Endothelial cell (in vitro differentiated cells): ENCODE data around the gene HAUS1. TPM values are rescaled to one million over a fixed set of nuclear protein-coding genes. Genes with fewer than 3 reads are reported as not detected.
A peak's percentile ranks its signal among the peaks of the same experiment; 100 is the strongest.
"Not testable (repeated sequence)": the region's sequence is repeated elsewhere in the genome, so short reads cannot be mapped to it uniquely, and the experiment has no call there.

ENCODE experiments used
- DNase-seq: peaks from one replicate; pipeline ENCODE4 v3.0.0; 2021; ENCODE audit warnings: low spot score
- H3K27ac Mint-ChIP-seq: one replicate; pipeline ENCODE4 v1.8.0; 2021; ENCODE audit warnings: mixed read lengths, inconsistent platforms; ENCODE audit not compliant: unreplicated experiment
- H3K27me3 Mint-ChIP-seq: one replicate; pipeline ENCODE4 v1.8.0; 2021; ENCODE audit warnings: mild to moderate bottlenecking, moderate library complexity, mixed read lengths, inconsistent platforms; ENCODE audit not compliant: unreplicated experiment
- H3K36me3 Mint-ChIP-seq: one replicate; pipeline ENCODE4 v1.8.0; 2021; ENCODE audit warnings: mild to moderate bottlenecking, low read depth, mixed read lengths, inconsistent platforms; ENCODE audit not compliant: unreplicated experiment
- H3K4me1 Mint-ChIP-seq: one replicate; pipeline ENCODE4 v1.8.0; 2021; ENCODE audit warnings: mild to moderate bottlenecking, mixed read lengths, inconsistent platforms; ENCODE audit not compliant: unreplicated experiment
- H3K4me3 Mint-ChIP-seq: one replicate; pipeline ENCODE4 v1.8.0; 2021; ENCODE audit warnings: mild to moderate bottlenecking, mixed read lengths, inconsistent platforms; ENCODE audit not compliant: unreplicated experiment
- H3K9me3 Mint-ChIP-seq: one replicate; pipeline ENCODE4 v1.8.0; 2021; ENCODE audit warnings: mixed read lengths, inconsistent platforms; ENCODE audit not compliant: unreplicated experiment
- total RNA-seq: library from RNA; stranded (reverse); fragmentation: NEBNext Ultra II Directional; extraction: Animal tissue kit (Norgen Biotek cat#: 25700); gene quantifications from one replicate; pipeline ENCODE4 v1.2.1, GENCODE V29; 2021; ENCODE audit not compliant: unreplicated experiment
- TF ChIP-seq, protein P1 (sequence below): fragments of 200-600 bp; sonication (generic); IDR thresholded peaks from one replicate; pipeline ENCODE4 v1.5.0; 2021; ENCODE audit warnings: antibody characterized with exemption; ENCODE audit not compliant: unreplicated experiment

HAUS1 gene
- total RNA-seq, 1 donor from 2014 or later: 44.9 TPM

DNA sequence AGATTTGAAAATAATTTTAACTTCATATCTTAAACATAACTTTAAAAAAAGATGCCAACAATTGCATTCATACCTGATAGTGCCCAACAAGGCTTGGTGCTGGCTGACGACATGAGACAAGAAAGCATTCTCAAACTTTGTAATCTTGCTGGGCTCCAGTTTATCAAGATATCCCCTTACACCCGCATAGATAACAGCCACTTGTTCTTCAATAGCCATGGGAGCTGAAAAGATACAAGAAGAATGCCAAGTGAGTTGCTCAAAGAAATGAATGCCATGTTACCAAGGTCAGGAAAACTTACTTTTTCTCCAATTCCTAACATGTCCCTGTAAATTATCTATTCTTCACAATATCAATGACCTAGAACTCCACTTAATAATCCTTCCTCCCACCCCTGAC, 19.8 kb upstream of the HAUS1 start:
- no peak for DNase-seq
- H3K9me3 Mint-ChIP-seq: no peaks in the 10 kb centered on the region
- no peak overlapping the region for H3K4me3 Mint-ChIP-seq
- TF ChIP-seq, protein P1, sequence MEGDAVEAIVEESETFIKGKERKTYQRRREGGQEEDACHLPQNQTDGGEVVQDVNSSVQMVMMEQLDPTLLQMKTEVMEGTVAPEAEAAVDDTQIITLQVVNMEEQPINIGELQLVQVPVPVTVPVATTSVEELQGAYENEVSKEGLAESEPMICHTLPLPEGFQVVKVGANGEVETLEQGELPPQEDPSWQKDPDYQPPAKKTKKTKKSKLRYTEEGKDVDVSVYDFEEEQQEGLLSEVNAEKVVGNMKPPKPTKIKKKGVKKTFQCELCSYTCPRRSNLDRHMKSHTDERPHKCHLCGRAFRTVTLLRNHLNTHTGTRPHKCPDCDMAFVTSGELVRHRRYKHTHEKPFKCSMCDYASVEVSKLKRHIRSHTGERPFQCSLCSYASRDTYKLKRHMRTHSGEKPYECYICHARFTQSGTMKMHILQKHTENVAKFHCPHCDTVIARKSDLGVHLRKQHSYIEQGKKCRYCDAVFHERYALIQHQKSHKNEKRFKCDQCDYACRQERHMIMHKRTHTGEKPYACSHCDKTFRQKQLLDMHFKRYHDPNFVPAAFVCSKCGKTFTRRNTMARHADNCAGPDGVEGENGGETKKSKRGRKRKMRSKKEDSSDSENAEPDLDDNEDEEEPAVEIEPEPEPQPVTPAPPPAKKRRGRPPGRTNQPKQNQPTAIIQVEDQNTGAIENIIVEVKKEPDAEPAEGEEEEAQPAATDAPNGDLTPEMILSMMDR: no peak
- no peaks in the 10 kb centered on the region for H3K4me1 Mint-ChIP-seq
- peaks cover 51% of the 10 kb centered on the region for H3K36me3 Mint-ChIP-seq
- no peak overlapping the region for H3K27ac Mint-ChIP-seq
- H3K27me3 Mint-ChIP-seq: no peaks in the 10 kb centered on the region

DNA sequence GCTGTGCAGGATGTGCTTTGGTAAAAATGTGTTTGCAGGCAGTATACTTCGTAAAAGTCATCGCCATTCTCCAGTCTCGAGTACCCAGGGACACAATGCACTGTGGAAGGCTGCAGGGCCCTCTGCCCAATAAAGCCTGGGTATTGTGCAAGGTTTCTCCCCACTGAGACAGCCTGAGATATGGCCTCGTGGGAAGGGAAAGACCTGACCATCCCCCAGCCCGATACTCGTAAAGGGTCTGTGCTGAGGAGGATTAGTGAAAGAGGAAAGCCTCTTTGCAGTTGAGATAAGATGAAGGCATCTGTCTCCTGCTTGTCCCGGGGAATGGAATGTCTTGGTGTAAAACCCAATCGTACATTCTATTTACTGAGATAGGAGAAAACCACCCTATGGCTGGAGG, 15.7 kb upstream of the HAUS1 start:
- not testable (repeated sequence) for H3K4me3 Mint-ChIP-seq, H3K27me3 Mint-ChIP-seq, H3K4me1 Mint-ChIP-seq, DNase-seq, H3K9me3 Mint-ChIP-seq, H3K27ac Mint-ChIP-seq
- H3K36me3 Mint-ChIP-seq: peaks cover 58% of the 10 kb centered on the region

DNA sequence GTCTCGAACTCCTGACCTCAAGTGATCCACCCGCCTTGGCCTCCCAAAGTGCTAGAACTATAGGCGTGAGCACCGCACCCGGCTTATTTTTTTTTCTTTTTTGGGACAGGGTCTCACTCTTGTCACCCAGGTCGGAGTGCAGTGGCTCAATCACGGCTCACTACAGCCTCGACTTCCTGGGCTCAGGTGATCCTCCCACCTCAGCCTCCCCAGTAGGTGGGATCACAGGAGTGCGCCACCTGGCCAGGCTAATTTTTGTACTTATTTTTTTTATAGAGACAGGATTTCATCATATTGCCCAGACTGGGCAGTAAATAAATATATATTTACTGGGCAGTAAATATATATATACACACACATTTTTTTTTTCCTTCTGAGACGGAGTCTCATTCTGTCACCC, 8.7 kb upstream of the HAUS1 start:
- Mint-ChIP-seq H3K9me3 (no peaks in the 10 kb centered on the region), H3K36me3 (peaks cover 15% of the 10 kb centered on the region), H3K4me1 (peaks cover 18% of the 10 kb centered on the region), H3K27me3 (peaks cover 1% of the 10 kb centered on the region), H3K27ac (no peak overlapping the region), H3K4me3 (no peak overlapping the region)
- no peak for DNase-seq
- TF ChIP-seq, protein P1: no peak

DNA sequence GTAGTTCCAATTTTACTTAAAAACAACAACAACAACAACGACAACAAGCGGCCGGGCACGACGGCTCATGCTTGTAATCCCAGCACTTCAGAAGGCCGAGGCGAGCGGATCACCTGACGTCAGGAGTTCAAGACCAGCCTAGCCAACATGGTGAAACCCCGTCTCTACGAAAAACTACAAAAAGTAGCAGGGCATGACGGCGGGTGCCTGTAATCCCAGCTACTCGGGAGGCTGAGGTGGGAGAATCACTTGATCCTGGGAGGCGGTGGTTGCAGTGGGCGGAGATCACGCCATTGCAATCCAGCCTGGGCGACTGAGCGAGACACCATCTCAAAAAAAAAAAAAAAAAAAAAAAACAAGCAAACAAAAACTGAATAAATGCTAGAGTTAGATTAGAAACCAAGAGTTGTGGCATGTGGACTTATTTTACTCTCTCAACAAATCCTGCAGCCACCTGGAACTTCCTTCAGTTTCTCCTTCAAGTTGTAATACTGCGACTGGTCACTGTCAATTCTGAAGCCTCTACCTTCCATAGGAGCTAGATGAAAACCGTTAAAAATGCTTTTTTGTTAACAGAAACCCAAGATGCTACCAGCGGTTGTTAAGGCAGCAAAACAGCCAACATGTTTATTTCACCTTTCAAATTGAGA, 7.4 kb upstream of the HAUS1 start:
- Mint-ChIP-seq H3K27ac (no peak overlapping the region), H3K4me1 (peaks cover 18% of the 10 kb centered on the region), H3K27me3 (peaks cover 1% of the 10 kb centered on the region), H3K9me3 (no peaks in the 10 kb centered on the region), H3K36me3 (peaks cover 4% of the 10 kb centered on the region), H3K4me3 (peak overlapping the region; percentile 99)
- no peak for DNase-seq
- TF ChIP-seq, protein P1: no peak

DNA sequence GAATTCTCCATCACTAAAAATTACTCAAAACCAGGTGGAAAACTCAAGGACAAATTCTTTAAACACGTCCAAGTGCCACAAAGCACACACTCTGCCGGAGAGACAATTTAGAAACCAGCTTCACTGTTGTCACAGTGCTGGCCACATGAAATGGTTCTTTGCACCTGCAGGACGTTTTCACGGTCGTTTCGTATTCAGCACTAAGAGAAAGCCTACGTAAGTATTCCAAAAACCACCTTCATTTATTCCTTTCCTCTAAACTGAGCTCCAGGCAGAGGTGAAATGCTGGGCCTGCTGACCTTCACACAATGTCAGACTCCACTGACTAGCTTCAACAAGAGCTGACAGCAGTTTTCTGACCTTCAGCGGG, 6.8 kb upstream of the HAUS1 start:
- H3K36me3 Mint-ChIP-seq: peaks cover 3% of the 10 kb centered on the region
- no peak for DNase-seq
- H3K27ac Mint-ChIP-seq: peak overlapping the region; percentile 80
- peaks cover 1% of the 10 kb centered on the region for H3K27me3 Mint-ChIP-seq
- TF ChIP-seq, protein P1: no peak
- H3K4me1 Mint-ChIP-seq: peaks cover 18% of the 10 kb centered on the region
- H3K4me3 Mint-ChIP-seq: peak overlapping the region; percentile 99
- H3K9me3 Mint-ChIP-seq: no peaks in the 10 kb centered on the region
